ENCODE data around the gene UBXN11.
A peak's percentile ranks its signal among the peaks of the same experiment; 100 is the strongest.

Gene UBXN11

GRCh38 chr1:26324550-26324949 is 18.1 kb upstream of the UBXN11 start:
- no peak for DNase-seq (ENCODE audit: low spot score)
- TF ChIP-seq CTCF (IDR thresholded peaks at IDR 0.05; ENCODE audit: extremely low read depth, insufficient read depth, missing control alignments) = no peak
- in situ Hi-C loops (cut with MboI; ENCODE audit: low pct_unique_long_range_greater_than_20kb, low sequenced_read_pairs, unreplicated experiment) = loop anchor here (5.0 kb wide), 1 partner anchor 37 kb away; no protein-coding TSS in a partner anchor

- in situ Hi-C loops (cut with MboI; ENCODE audit: low pct_unique_long_range_greater_than_20kb, low sequenced_read_pairs, unreplicated experiment) = loop anchor here (5.0 kb wide), 1 partner anchor 36 kb away; no protein-coding TSS in a partner anchor
- no peak for DNase-seq (ENCODE audit: low spot score)
- no peak for TF ChIP-seq CTCF (IDR thresholded peaks at IDR 0.05; ENCODE audit: extremely low read depth, insufficient read depth, missing control alignments)
Measured at GRCh38 chr1:26323382-26323781, 16.9 kb upstream of the UBXN11 start.

GRCh38 chr1:26322042-26322331 is 15.6 kb upstream of the UBXN11 start:
- in situ Hi-C loops (cut with MboI; ENCODE audit: low pct_unique_long_range_greater_than_20kb, low sequenced_read_pairs, unreplicated experiment) = loop anchor here (5.0 kb wide), 1 partner anchor 35 kb away; no protein-coding TSS in a partner anchor
- TF ChIP-seq CTCF (IDR thresholded peaks at IDR 0.05; ENCODE audit: extremely low read depth, insufficient read depth, missing control alignments) = no peak
- no peak for DNase-seq (ENCODE audit: low spot score)

- TF ChIP-seq CTCF (IDR thresholded peaks at IDR 0.05; ENCODE audit: extremely low read depth, insufficient read depth, missing control alignments) = peak; percentile 91
- DNase-seq (ENCODE audit: low spot score) = peak; percentile 86
- in situ Hi-C loops (cut with MboI; ENCODE audit: low pct_unique_long_range_greater_than_20kb, low sequenced_read_pairs, unreplicated experiment) = loop anchor here (5.0 kb wide), 1 partner anchor 34 kb away; no protein-coding TSS in a partner anchor
Measured at GRCh38 chr1:26321315-26322041, 15.0 kb upstream of the UBXN11 start.

GRCh38 chr1:26320896-26321295 is 14.5 kb upstream of the UBXN11 start:
- no peak for TF ChIP-seq CTCF (IDR thresholded peaks at IDR 0.05; ENCODE audit: extremely low read depth, insufficient read depth, missing control alignments)
- in situ Hi-C loops (cut with MboI; ENCODE audit: low pct_unique_long_range_greater_than_20kb, low sequenced_read_pairs, unreplicated experiment) = loop anchor here (5.0 kb wide), 1 partner anchor 34 kb away; no protein-coding TSS in a partner anchor
- no peak for DNase-seq (ENCODE audit: low spot score)

- TF ChIP-seq CTCF (IDR thresholded peaks at IDR 0.05; ENCODE audit: extremely low read depth, insufficient read depth, missing control alignments) = no peak
- DNase-seq (ENCODE audit: low spot score) = no peak
- in situ Hi-C loops (cut with MboI; ENCODE audit: low pct_unique_long_range_greater_than_20kb, low sequenced_read_pairs, unreplicated experiment) = no loop called here
Measured at GRCh38 chr1:26318338-26319064, 12.1 kb upstream of the UBXN11 start.
